HL-60 (cell line): Measurements from ENCODE around the gene FYN.

Experiments used
- DNase-seq, 2 experiments: peaks; one replicate each; pipeline ENCODE4 v3.0.0-alpha.2; 2010 to 2020; ENCODE audit warnings: low read depth in 1 of 2, low spot score in 1 of 2
- H3K27ac ChIP-seq: fragments of 250-450 bp; sonication (Bioruptor Pico); replicated peaks from 2 replicates; pipeline ENCODE4 v1.5.1; 2020; ENCODE audit warnings: mild to moderate bottlenecking, moderate library complexity
- H3K27me3 ChIP-seq: fragments of 250-450 bp; sonication (Bioruptor Pico); 2 replicates; pipeline ENCODE4 v1.5.1; 2021; ENCODE audit warnings: mild to moderate bottlenecking, moderate library complexity; ENCODE audit not compliant: insufficient read depth, poor library complexity, severe bottlenecking
- H3K4me3 ChIP-seq: replicated peaks from 2 replicates; pipeline ENCODE4 v1.5.1; 2011; ENCODE audit warnings: mild to moderate bottlenecking, control low read depth, low read length; ENCODE audit not compliant: insufficient read depth
- CTCF ChIP-seq: IDR thresholded peaks from one replicate; pipeline ENCODE4 v1.5.1; 2011; ENCODE audit warnings: low read length, control low read depth, inconsistent platforms; ENCODE audit not compliant: insufficient read depth
- GABPA ChIP-seq: IDR thresholded peaks from 2 replicates; pipeline ENCODE4 v1.6.1; 2012; ENCODE audit warnings: low read depth
- POLR2AphosphoS5 ChIP-seq: IDR thresholded peaks from 2 replicates; pipeline ENCODE4 v1.6.1; 2012; ENCODE audit warnings: low read depth
- REST ChIP-seq: IDR thresholded peaks from 2 replicates; pipeline ENCODE4 v1.6.1; 2012; ENCODE audit warnings: low read depth; ENCODE audit not compliant: insufficient replicate concordance
- SPI1 ChIP-seq: IDR thresholded peaks from 2 replicates; pipeline ENCODE4 v1.6.1; 2012; ENCODE audit warnings: low read depth, mild to moderate bottlenecking, borderline replicate concordance

FYN gene

GRCh38 chr6:111710439-111710838, 162.8 kb downstream of the FYN start:
- TF ChIP-seq GABPA (no peak), SPI1 (no peak), REST (no peak), POLR2AphosphoS5 (no peak), CTCF (no peak)
- Histone ChIP-seq H3K27ac (no peak overlapping the region), H3K27me3 (no peaks in the 10 kb centered on the region), H3K4me3 (no peak overlapping the region)
- DNase-seq, result no peak

- TF ChIP-seq CTCF (peak; percentile 55), POLR2AphosphoS5 (no peak)
- H3K27ac ChIP-seq, result no peak overlapping the region
These were observed 163.4 kb downstream of the FYN start for GRCh38 chr6:111709615-111710398.

GRCh38 chr6:111709201-111709600, 164.1 kb downstream of the FYN start:
- no peak for TF ChIP-seq REST
- TF ChIP-seq GABPA, result no peak
- no peak for TF ChIP-seq POLR2AphosphoS5
- TF ChIP-seq SPI1, result no peak
- TF ChIP-seq CTCF, result no peak
- H3K4me3 ChIP-seq, result no peak overlapping the region
- no peaks in the 10 kb centered on the region for H3K27me3 ChIP-seq
- H3K27ac ChIP-seq, result no peak overlapping the region
- no peak for DNase-seq

More at GRCh38 chr6:111709615-111710398, 163.4 kb downstream of the FYN start:
- no peak overlapping the region for H3K4me3 ChIP-seq
- peak; percentile 47 to 58 for DNase-seq
- no peaks in the 10 kb centered on the region for H3K27me3 ChIP-seq

GRCh38 chr6:111707773-111708172, 165.5 kb downstream of the FYN start:
- TF ChIP-seq CTCF (no peak), REST (no peak), SPI1 (no peak), POLR2AphosphoS5 (no peak), GABPA (no peak)
- Histone ChIP-seq H3K27me3 (no peaks in the 10 kb centered on the region), H3K4me3 (no peak overlapping the region), H3K27ac (no peak overlapping the region)
- DNase-seq, result no peak
